HepG2 (cell line): Measurements from ENCODE around the gene OR2V2. TPM values are rescaled to one million over a fixed set of nuclear protein-coding genes. Genes with fewer than 3 reads are reported as not detected.
A peak's percentile ranks its signal among the peaks of the same experiment; 100 is the strongest.

Source experiments
- ARID2 ChIP-seq: sonication (generic); formaldehyde crosslinking; IDR thresholded peaks from 2 replicates; pipeline ENCODE4 v1.8.1; 2022; ENCODE audit warnings: mild to moderate bottlenecking, missing genetic modification reagents, borderline replicate concordance
- E2F5 ChIP-seq: sonication (generic); formaldehyde crosslinking; conservative IDR thresholded peaks from 2 replicates; pipeline ENCODE4 v1.4.0; 2020; ENCODE audit warnings: missing genetic modification reagents
- GABPA ChIP-seq, 2 experiments: IDR thresholded peaks; 2 replicates each; pipeline ENCODE4 v1.6.1; 2011 to 2016; ENCODE audit warnings: low read depth in 2 of 2, low read length in 1 of 2, missing biosample characterization in 1 of 2, missing genetic modification characterization in 1 of 2
- HMGXB4 ChIP-seq, 2 experiments: sonication (generic) in 1 of 2; formaldehyde crosslinking in 1 of 2; IDR thresholded peaks; 2 replicates each; pipeline versions ENCODE4 v1.4.0 to v1.6.1; 2018 to 2020; ENCODE audit warnings: missing genetic modification reagents in 2 of 2, borderline replicate concordance in 1 of 2, low read depth in 1 of 2, mild to moderate bottlenecking in 1 of 2, missing biosample characterization in 1 of 2
- MXD1 ChIP-seq: sonication (generic); formaldehyde crosslinking; IDR thresholded peaks from 2 replicates; pipeline ENCODE4 v1.4.0; 2020; ENCODE audit warnings: mild to moderate bottlenecking, missing genetic modification reagents
- TFE3 ChIP-seq: IDR thresholded peaks from 2 replicates; pipeline ENCODE4 v1.6.1; 2016
- ZMAT3 ChIP-seq: sonication (generic); formaldehyde crosslinking; conservative IDR thresholded peaks from 2 replicates; pipeline ENCODE4 v1.7.0; 2021; ENCODE audit warnings: missing genetic modification reagents
- ZNF296 ChIP-seq: sonication (generic); formaldehyde crosslinking; conservative IDR thresholded peaks from 2 replicates; pipeline ENCODE4 v1.5.0; 2020; ENCODE audit warnings: mild to moderate bottlenecking, missing genetic modification reagents
- ZNF512B ChIP-seq: sonication (generic); formaldehyde crosslinking; IDR thresholded peaks from 2 replicates; pipeline ENCODE4 v1.5.1; 2020; ENCODE audit warnings: missing genetic modification reagents, mild to moderate bottlenecking, borderline replicate concordance
- ZNF646 ChIP-seq: sonication (generic); formaldehyde crosslinking; IDR thresholded peaks from 2 replicates; pipeline ENCODE4 v1.9.0; 2021; ENCODE audit warnings: mild to moderate bottlenecking, missing genetic modification reagents
- ZNF740 ChIP-seq: sonication (generic); formaldehyde crosslinking; IDR thresholded peaks from 2 replicates; pipeline ENCODE4 v1.4.0; 2020; ENCODE audit warnings: missing genetic modification reagents
- polyA plus RNA-seq, 8 experiments: library from polyadenylated mRNA; depleted of rRNA in 3 of 8; stranded (reverse) in 7 of 8; unstranded in 1 of 8; fragments of >200 nt; fragmentation: Illumina TruSeq in 4 of 8; extraction: Trizol in 4 of 8; gene quantifications; 2 replicates each; pipeline versions ENCODE4 v1.2.1 to v1.2.3, GENCODE V29; 2011 to 2016; ENCODE audit warnings: low read depth in 4 of 8, missing spikeins in 1 of 8, mixed read lengths in 1 of 8; ENCODE audit not compliant: insufficient read depth in 1 of 8
- total RNA-seq, 5 experiments: library from RNA; depleted of rRNA; stranded (reverse); fragments of >200 nt; fragmentation: Illumina TruSeq; extraction: Trizol; gene quantifications; 2 replicates each; pipeline ENCODE4 v1.2.3, GENCODE V29; 2016; ENCODE audit warnings: low read depth in 1 of 5

OR2V2 gene
- total and polyA plus RNA-seq, 2 of the 13 experiments (the other 11 are each of a cell fraction or from before 2014, with no cell fraction given): not detected

GRCh38 chr5:181190711-181191525 is 43.5 kb downstream of the OR2V2 start (continued):
- no peak for TF ChIP-seq ZNF646 (CRISPR knock-in tag)
- no peak for TF ChIP-seq ARID2 (CRISPR knock-in tag)
- TF ChIP-seq E2F5 (CRISPR knock-in tag): peak; percentile 54; the same call in 1 of the 2 replicates
- TF ChIP-seq MXD1 (CRISPR knock-in tag): no peak
- TF ChIP-seq GABPA (IDR thresholded peaks at IDR 0.05; ENCODE audit: low read depth, low read length): no peak
- TF ChIP-seq GABPA (CRISPR knock-in tag; IDR thresholded peaks at IDR 0.05; ENCODE audit: low read depth): no peak
- TF ChIP-seq ZNF512B (CRISPR knock-in tag): peak; percentile 71; the same call in 1 of the 2 replicates
- TF ChIP-seq ZNF740 (CRISPR knock-in tag): no peak
- TF ChIP-seq HMGXB4 (CRISPR knock-in tag; IDR thresholded peaks at IDR 0.05; ENCODE audit: borderline replicate concordance in 1 of 2, low read depth in 1 of 2): peak in 1 of 2 experiments; percentile 84; a peak in 2 of 4 replicates
- TF ChIP-seq ZMAT3 (CRISPR knock-in tag): peak; percentile 63; the same call in 1 of the 2 replicates
- TF ChIP-seq ZNF296 (CRISPR knock-in tag): no peak
- no peak for TF ChIP-seq TFE3 (CRISPR knock-in tag)
